IgD-negative memory B cell (primary cell): Measurements from ENCODE around the gene PKDREJ. TPM values are rescaled to one million over a fixed set of nuclear protein-coding genes. Genes with fewer than 3 reads are reported as not detected.
A peak's percentile ranks its signal among the peaks of the same experiment; 100 is the strongest.

ENCODE experiments used
- H3K27ac Mint-ChIP-seq, 3 donors: one replicate each; pipeline ENCODE4 v1.8.0; 2020 to 2022; ENCODE audit warnings: mild to moderate bottlenecking in 3 of 3, mixed read lengths in 3 of 3, moderate library complexity in 1 of 3
- H3K27me3 Mint-ChIP-seq: one replicate; pipeline ENCODE4 v1.8.0; 2021; ENCODE audit warnings: mixed read lengths
- H3K36me3 Mint-ChIP-seq: one replicate; pipeline ENCODE4 v1.8.0; 2020; ENCODE audit warnings: mild to moderate bottlenecking, mixed read lengths
- H3K4me1 Mint-ChIP-seq, 3 donors: one replicate each; pipeline ENCODE4 v1.8.0; 2020 to 2022; ENCODE audit warnings: mixed read lengths in 3 of 3, mild to moderate bottlenecking in 1 of 3
- H3K4me3 Mint-ChIP-seq, 4 donors: one replicate each; pipeline ENCODE4 v1.8.0; 2020 to 2022; ENCODE audit warnings: mild to moderate bottlenecking in 4 of 4, mixed read lengths in 4 of 4, moderate library complexity in 3 of 4
- H3K9me3 Mint-ChIP-seq, 3 donors: one replicate each; pipeline ENCODE4 v1.8.0; 2020 to 2021; ENCODE audit warnings: mixed read lengths in 3 of 3, mild to moderate bottlenecking in 1 of 3
- polyA plus RNA-seq: library from polyadenylated mRNA; unstranded; fragments of 300-500 nt; fragmentation: Illumina TruSeq; gene quantifications from one replicate; pipeline ENCODE4 v1.2.3, GENCODE V29; 2021

PKDREJ gene
- polyA plus RNA-seq, 1 donor from 2014 or later = not detected

DNA sequence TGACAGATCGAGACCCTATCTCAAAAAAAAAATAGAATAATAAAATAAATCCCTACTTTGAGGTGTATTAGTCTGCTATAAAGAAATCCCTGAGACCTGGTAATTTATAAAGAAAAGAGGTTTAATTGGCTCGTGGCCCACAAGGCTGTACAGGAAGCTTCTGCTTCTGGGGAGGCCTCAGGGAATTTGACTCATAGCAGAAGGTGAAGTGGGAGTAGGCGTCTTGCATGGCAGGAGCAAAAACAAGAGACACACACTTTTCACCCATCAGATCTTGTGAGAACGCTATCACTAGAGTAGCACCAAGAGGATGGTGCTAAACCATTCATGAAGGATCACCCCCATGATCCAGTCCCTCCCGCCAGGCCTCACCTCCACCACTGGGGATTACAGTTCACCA is 42.2 kb downstream of the PKDREJ start:
- Mint-ChIP-seq H3K9me3 (no peaks in the 10 kb centered on the region), H3K27ac (peak overlapping the region in 1 of 3 donors; percentile 72), H3K4me1 (peaks cover 0 to 6% (median 4%) of the 10 kb centered on the region in 3 donors), H3K36me3 (peaks cover 13% of the 10 kb centered on the region), H3K27me3 (no peaks in the 10 kb centered on the region), H3K4me3 (no peak overlapping the region)

DNA sequence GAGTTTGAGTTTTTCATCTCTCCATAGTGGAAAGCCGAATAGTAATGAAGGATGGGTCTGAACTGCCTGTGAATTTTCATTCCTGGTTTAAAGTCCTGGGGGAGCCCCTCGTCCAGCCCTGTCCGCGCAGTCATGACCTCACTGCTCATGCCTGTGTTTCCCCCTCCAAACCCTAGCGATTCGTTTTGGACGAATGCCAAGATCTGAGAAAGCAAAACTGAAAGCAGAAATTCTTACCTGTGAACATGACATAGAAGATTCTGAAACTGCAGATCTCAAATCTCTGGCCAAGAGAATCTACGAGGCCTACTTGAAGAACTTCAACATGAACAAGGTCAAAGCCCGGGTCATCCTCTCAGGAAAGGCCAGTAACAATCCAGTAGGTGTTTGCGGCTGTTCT is 43.5 kb downstream of the PKDREJ start:
- no peaks in the 10 kb centered on the region for H3K9me3 Mint-ChIP-seq
- H3K4me3 Mint-ChIP-seq = peak overlapping the region in 1 of 4 donors; percentile 58
- H3K27me3 Mint-ChIP-seq = no peaks in the 10 kb centered on the region
- H3K27ac Mint-ChIP-seq = peak overlapping the region in 1 of 3 donors; percentile 28
- H3K4me1 Mint-ChIP-seq = peaks cover 0 to 6% (median 4%) of the 10 kb centered on the region in 3 donors
- peaks cover 13% of the 10 kb centered on the region for H3K36me3 Mint-ChIP-seq

DNA sequence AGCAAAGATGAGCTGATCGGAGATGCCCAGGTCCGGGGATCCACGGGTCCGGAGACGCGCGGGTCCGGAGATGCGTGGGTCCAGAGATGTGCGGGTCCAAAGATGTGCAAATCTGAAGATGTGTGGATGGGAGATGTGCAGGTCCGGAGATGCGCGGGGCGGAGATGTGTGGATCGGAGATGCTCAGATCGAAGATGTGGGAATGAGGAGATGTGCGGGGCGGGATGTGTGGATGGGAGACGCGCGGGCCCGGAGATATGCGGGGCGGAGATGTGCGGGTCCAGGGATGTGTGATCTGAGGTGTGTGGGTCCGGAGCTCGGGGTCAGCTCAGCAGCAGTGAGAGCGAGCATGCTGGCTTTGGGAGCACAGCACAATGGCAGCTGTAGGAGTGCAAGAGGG is 48.5 kb downstream of the PKDREJ start:
- Mint-ChIP-seq H3K27ac (peak overlapping the region in 1 of 3 donors; percentile 69), H3K9me3 (peaks cover 0 to 2% (median under 1%) of the 10 kb centered on the region in 3 donors), H3K36me3 (peaks cover 21% of the 10 kb centered on the region)

DNA sequence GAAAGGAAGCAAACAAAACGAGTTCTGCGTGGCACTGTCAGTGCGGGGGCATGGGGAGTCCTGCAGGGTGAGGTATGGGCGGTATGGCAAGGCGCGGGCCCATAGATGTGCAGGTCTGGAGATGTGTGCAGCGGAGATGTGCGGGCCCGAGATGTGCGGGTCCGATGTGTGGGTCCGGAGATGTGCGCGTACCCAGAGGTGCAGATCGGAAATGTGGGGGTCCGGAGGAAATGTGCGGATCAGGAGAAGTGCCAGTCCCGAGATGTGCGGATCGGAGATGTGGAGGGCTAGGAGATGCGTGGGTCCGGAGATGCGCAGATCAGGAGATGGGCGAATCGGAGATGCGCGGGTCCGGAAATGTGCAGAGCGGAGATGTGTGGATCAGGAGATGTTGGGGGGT is 49.0 kb downstream of the PKDREJ start:
- Mint-ChIP-seq H3K4me1 (no peaks in the 10 kb centered on the region), H3K4me3 (no peak overlapping the region), H3K27me3 (no peaks in the 10 kb centered on the region), H3K36me3 (peaks cover 22% of the 10 kb centered on the region), H3K9me3 (peaks cover 4 to 5% (median 4%) of the 10 kb centered on the region in 3 donors), H3K27ac (no peak overlapping the region)

More for the DNA sequence above, 48.5 kb downstream of the PKDREJ start:
- peaks cover 0 to 2% (median 1%) of the 10 kb centered on the region in 3 donors for H3K4me1 Mint-ChIP-seq
- no peaks in the 10 kb centered on the region for H3K27me3 Mint-ChIP-seq
- no peak overlapping the region for H3K4me3 Mint-ChIP-seq

DNA sequence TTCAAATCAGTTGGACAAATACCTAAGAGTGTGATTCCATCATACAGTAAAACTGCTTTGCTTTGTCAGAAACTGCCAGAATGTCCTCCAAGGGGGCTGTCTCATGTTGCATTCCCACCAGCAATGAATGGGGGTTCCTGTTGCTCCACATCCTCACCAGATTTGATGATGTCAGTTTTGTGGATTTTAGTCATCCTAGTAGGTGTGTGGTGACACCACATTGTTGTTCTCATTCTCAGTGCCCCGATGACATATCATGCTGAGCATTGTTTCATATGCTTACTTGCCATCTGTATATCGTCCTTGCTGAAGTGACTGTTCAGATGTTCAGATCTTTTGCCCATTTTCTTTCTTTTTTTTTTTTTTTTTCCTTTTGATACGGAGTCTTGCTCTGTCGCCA is 50.1 kb downstream of the PKDREJ start:
- Mint-ChIP-seq H3K4me1 (no peaks in the 10 kb centered on the region), H3K4me3 (no peak overlapping the region), H3K36me3 (peaks cover 26% of the 10 kb centered on the region)

DNA sequence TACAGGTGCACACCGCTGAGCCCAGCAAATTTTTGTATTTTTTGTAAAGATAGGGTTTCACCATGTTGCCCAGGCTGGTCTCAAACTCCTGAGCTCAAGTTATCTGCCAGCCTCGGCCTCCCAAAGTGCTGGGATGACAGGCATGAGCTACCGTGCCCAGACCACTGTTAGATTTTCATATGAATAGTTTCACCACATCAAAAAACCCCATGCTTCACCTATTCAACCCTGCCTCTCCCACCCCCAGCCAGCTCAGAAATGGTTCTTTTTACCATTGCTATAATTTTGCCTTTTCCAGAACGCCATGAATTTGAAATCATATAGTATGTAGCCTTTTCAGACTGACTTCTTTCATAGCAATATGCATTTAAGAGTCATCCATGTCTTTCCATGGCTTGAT is 50.9 kb downstream of the PKDREJ start:
- H3K27me3 Mint-ChIP-seq = no peaks in the 10 kb centered on the region
- H3K9me3 Mint-ChIP-seq = peaks cover 4 to 12% (median 7%) of the 10 kb centered on the region in 3 donors
- peaks cover 26% of the 10 kb centered on the region for H3K36me3 Mint-ChIP-seq
- no peaks in the 10 kb centered on the region for H3K4me1 Mint-ChIP-seq
- no peak overlapping the region for H3K27ac Mint-ChIP-seq
- no peak overlapping the region for H3K4me3 Mint-ChIP-seq

More for the DNA sequence above, 50.1 kb downstream of the PKDREJ start:
- Mint-ChIP-seq H3K27ac (no peak overlapping the region), H3K9me3 (peaks cover 4 to 12% (median 7%) of the 10 kb centered on the region in 3 donors), H3K27me3 (no peaks in the 10 kb centered on the region)

DNA sequence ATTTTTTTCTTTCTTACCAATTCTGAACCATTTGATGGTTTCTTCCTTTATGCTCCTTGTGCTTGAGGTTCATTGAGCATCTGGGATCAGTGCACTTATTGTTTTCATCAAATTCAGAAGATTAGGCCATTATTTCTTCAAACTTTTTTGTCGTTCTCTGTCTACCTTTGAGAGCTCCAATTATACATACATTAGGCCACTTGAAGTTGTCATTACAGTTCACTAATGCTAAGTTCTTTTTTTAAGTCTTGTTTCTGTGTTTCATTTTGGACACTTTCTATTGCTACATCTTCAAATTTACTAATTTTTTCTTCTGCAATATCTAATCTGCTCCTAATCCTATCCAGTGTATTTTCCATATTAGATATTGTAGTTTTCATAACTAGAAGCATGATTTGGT is 53.9 kb downstream of the PKDREJ start:
- Mint-ChIP-seq H3K4me3 (no peak overlapping the region), H3K9me3 (peaks cover 4 to 14% (median 7%) of the 10 kb centered on the region in 3 donors), H3K4me1 (no peaks in the 10 kb centered on the region), H3K36me3 (peaks cover 29% of the 10 kb centered on the region), H3K27ac (no peak overlapping the region), H3K27me3 (no peaks in the 10 kb centered on the region)

Other genes starting within 250 kb of the PKDREJ start
- gene PPARA, start 112.8 kb downstream of the PKDREJ start, polyA plus RNA-seq = 7.1 TPM
- gene CDPF1, start 13.1 kb downstream of the PKDREJ start, polyA plus RNA-seq = 13.2 TPM
- gene TTC38, start 4.7 kb upstream of the PKDREJ start, polyA plus RNA-seq = 7.8 TPM
- not detected for gene GTSE1, start 33.5 kb upstream of the PKDREJ start, polyA plus RNA-seq
- 22.1 TPM for gene TRMU, start 72.4 kb upstream of the PKDREJ start, polyA plus RNA-seq